Large intestine (tissue), 3 donors: ENCODE data around the gene TPCN1. TPM values are rescaled to one million over a fixed set of nuclear protein-coding genes. Genes with fewer than 3 reads are reported as not detected.

Experiments used
- DNase-seq, 2 donors: peaks; one replicate each; pipeline versions ENCODE4 v3.0.0 to v3.0.0-alpha.2; 2013
- H3K27ac ChIP-seq: one replicate; pipeline ENCODE4 v1.5.1; 2013; ENCODE audit warnings: low read length
- H3K27me3 ChIP-seq: 2 replicates; pipeline ENCODE4 v1.6.1; 2013; ENCODE audit warnings: low read length; ENCODE audit not compliant: control insufficient read depth, insufficient read depth
- H3K36me3 ChIP-seq: 2 replicates; pipeline ENCODE4 v1.6.1; 2013; ENCODE audit warnings: low read length; ENCODE audit not compliant: control insufficient read depth, insufficient read depth
- H3K4me1 ChIP-seq: one replicate; pipeline ENCODE4 v1.6.1; 2013; ENCODE audit warnings: low read length; ENCODE audit not compliant: control insufficient read depth, insufficient read depth
- H3K4me3 ChIP-seq: one replicate; pipeline ENCODE4 v1.5.1; 2013; ENCODE audit warnings: low read length
- H3K9me3 ChIP-seq: one replicate; pipeline ENCODE4 v1.6.1; 2013; ENCODE audit warnings: mild to moderate bottlenecking, low read depth, low read length, moderate library complexity; ENCODE audit not compliant: control insufficient read depth
- WGBS: methylation state at CpG from one replicate; pipeline ENCODE4 v1.1.5; 2013; ENCODE audit warnings: low lambda C conversion rate; ENCODE audit not compliant: insufficient coverage; 5-methylcytosine and 5-hydroxymethylcytosine counted together
- polyA plus RNA-seq: library from polyadenylated mRNA; unstranded; fragments of 120-200 nt; gene quantifications from one replicate; pipeline ENCODE4 v1.2.1, GENCODE V29; 2013

Gene TPCN1
- polyA plus RNA-seq, 1 donor = 65.5 TPM

GRCh38 chr12:113310489-113310888 lies 89.2 kb downstream of the TPCN1 start:
- no peaks in the 10 kb centered on the region for H3K9me3 ChIP-seq
- H3K27ac ChIP-seq = no peak overlapping the region
- no peak overlapping the region for H3K4me3 ChIP-seq
- H3K36me3 ChIP-seq = peaks cover 51% of the 10 kb centered on the region
- H3K27me3 ChIP-seq = no peaks in the 10 kb centered on the region
- no peaks in the 10 kb centered on the region for H3K4me1 ChIP-seq
- WGBS = no CpG with 5 or more reads among the region's 1 CpG
- no peak for DNase-seq

- 70% methylated on average over 2 of the region's 7 CpGs for WGBS
- peaks cover 56% of the 10 kb centered on the region for H3K36me3 ChIP-seq
- no peaks in the 10 kb centered on the region for H3K4me1 ChIP-seq
- H3K27ac ChIP-seq = no peak overlapping the region
- H3K27me3 ChIP-seq = no peaks in the 10 kb centered on the region
- H3K4me3 ChIP-seq = no peak overlapping the region
- H3K9me3 ChIP-seq = no peaks in the 10 kb centered on the region
- no peak for DNase-seq
Observed at GRCh38 chr12:113314121-113314529, 92.9 kb downstream of the TPCN1 start.

GRCh38 chr12:113315358-113315757 lies 94.1 kb downstream of the TPCN1 start:
- Histone ChIP-seq H3K27ac (no peak overlapping the region), H3K27me3 (no peaks in the 10 kb centered on the region), H3K9me3 (no peaks in the 10 kb centered on the region), H3K4me3 (no peak overlapping the region), H3K4me1 (no peaks in the 10 kb centered on the region), H3K36me3 (peaks cover 53% of the 10 kb centered on the region)
- no peak for DNase-seq
- no CpG with 5 or more reads among the region's 9 CpGs for WGBS

- Histone ChIP-seq H3K4me3 (no peak overlapping the region), H3K27me3 (no peaks in the 10 kb centered on the region), H3K4me1 (no peaks in the 10 kb centered on the region), H3K9me3 (no peaks in the 10 kb centered on the region), H3K27ac (no peak overlapping the region), H3K36me3 (peaks cover 55% of the 10 kb centered on the region)
- no peak for DNase-seq
- WGBS = no CpG with 5 or more reads among the region's 7 CpGs
Observed at GRCh38 chr12:113316155-113316554, 94.9 kb downstream of the TPCN1 start.

GRCh38 chr12:113317122-113317521 lies 95.9 kb downstream of the TPCN1 start:
- H3K36me3 ChIP-seq = peaks cover 55% of the 10 kb centered on the region
- H3K9me3 ChIP-seq = no peaks in the 10 kb centered on the region
- no peak overlapping the region for H3K27ac ChIP-seq
- H3K4me3 ChIP-seq = no peak overlapping the region
- no peaks in the 10 kb centered on the region for H3K27me3 ChIP-seq
- H3K4me1 ChIP-seq = no peaks in the 10 kb centered on the region
- DNase-seq = no peak
- no CpG with 5 or more reads among the region's 6 CpGs for WGBS

GRCh38 chr12:113318046-113318656 lies 96.9 kb downstream of the TPCN1 start:
- Histone ChIP-seq H3K36me3 (peaks cover 63% of the 10 kb centered on the region), H3K27me3 (no peaks in the 10 kb centered on the region), H3K27ac (no peak overlapping the region), H3K4me3 (no peak overlapping the region), H3K9me3 (no peaks in the 10 kb centered on the region), H3K4me1 (no peaks in the 10 kb centered on the region)
- WGBS = no CpG with 5 or more reads among the region's 4 CpGs
- no peak for DNase-seq

- Histone ChIP-seq H3K27ac (no peak overlapping the region), H3K4me3 (no peak overlapping the region), H3K36me3 (peaks cover 62% of the 10 kb centered on the region), H3K9me3 (no peaks in the 10 kb centered on the region), H3K4me1 (no peaks in the 10 kb centered on the region), H3K27me3 (no peaks in the 10 kb centered on the region)
- WGBS = no CpG with 5 or more reads among the region's 15 CpGs
- DNase-seq = no peak
Observed at GRCh38 chr12:113318900-113319628, 97.8 kb downstream of the TPCN1 start.

- no CpG with 5 or more reads among the region's 12 CpGs for WGBS
- Histone ChIP-seq H3K27me3 (no peaks in the 10 kb centered on the region), H3K4me3 (no peak overlapping the region), H3K36me3 (peaks cover 52% of the 10 kb centered on the region), H3K4me1 (no peaks in the 10 kb centered on the region), H3K27ac (no peak overlapping the region), H3K9me3 (no peaks in the 10 kb centered on the region)
- no peak for DNase-seq
Observed at GRCh38 chr12:113320401-113320800, 99.1 kb downstream of the TPCN1 start.

- no peak overlapping the region for H3K4me3 ChIP-seq
- no peak overlapping the region for H3K27ac ChIP-seq
- H3K27me3 ChIP-seq = no peaks in the 10 kb centered on the region
- no peaks in the 10 kb centered on the region for H3K4me1 ChIP-seq
- no peaks in the 10 kb centered on the region for H3K9me3 ChIP-seq
- peaks cover 41% of the 10 kb centered on the region for H3K36me3 ChIP-seq
- no CpG with 5 or more reads among the region's 2 CpGs for WGBS
- no peak for DNase-seq
Observed at GRCh38 chr12:113322343-113322742, 101.1 kb downstream of the TPCN1 start.

- H3K4me1 ChIP-seq = no peaks in the 10 kb centered on the region
- 83% methylated on average over 1 of the region's 3 CpGs for WGBS
- peaks cover 41% of the 10 kb centered on the region for H3K36me3 ChIP-seq
- no peak overlapping the region for H3K27ac ChIP-seq
- no peak overlapping the region for H3K4me3 ChIP-seq
- no peak for DNase-seq
- no peaks in the 10 kb centered on the region for H3K27me3 ChIP-seq
- H3K9me3 ChIP-seq = no peaks in the 10 kb centered on the region
Observed at GRCh38 chr12:113325916-113326315, 104.7 kb downstream of the TPCN1 start.
